ENCODE results near the gene PWP1.

DNA sequence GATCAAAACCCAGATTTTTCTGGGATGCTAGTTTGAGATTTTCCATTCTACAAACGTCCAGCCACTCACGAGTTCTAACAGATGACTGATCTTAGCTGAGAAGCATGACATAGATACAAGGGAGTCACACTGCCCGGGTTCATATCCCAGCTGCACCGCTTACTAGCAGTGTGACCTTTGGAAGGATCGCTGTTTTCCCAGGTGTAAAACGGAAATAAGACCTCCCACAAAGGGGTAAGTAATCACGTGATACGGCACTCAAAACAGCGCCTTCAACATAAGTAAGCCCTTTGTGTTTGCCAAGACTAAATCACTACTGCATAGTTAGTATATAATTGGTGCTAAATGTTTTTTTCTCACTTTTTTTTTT, 624 bp upstream of the PWP1 start:
- TF ChIP-seq GATA3 (IDR thresholded peaks at IDR 0.05; ENCODE audit: low read depth, low read length) (no peak), GATA2 (IDR thresholded peaks at IDR 0.05; ENCODE audit: low read depth, low read length) (no peak)

All from SH-SY5Y (cell line).